Thyroid gland (tissue), 4 donors: Measurements from ENCODE around the gene RBPMS2.
"Not testable (repeated sequence)": the region's sequence is repeated elsewhere in the genome, so short reads cannot be mapped to it uniquely, and the experiment has no call there.

Experiments
- CTCF ChIP-seq, 6 experiments: fragments of 200-600 bp in 3 of 6; fragments of 450-650 bp in 3 of 6; sonication (generic) in 3 of 6; IDR thresholded peaks; one replicate each; pipeline ENCODE4 v1.5.1; 2016 to 2019; ENCODE audit warnings: antibody characterized with exemption in 6 of 6, mild to moderate bottlenecking in 2 of 6, inconsistent platforms in 1 of 6, moderate library complexity in 1 of 6
- POLR2A ChIP-seq, 2 donors: fragments of 450-650 bp; IDR thresholded peaks; one replicate each; pipeline ENCODE4 v1.6.1; 2017; ENCODE audit warnings: antibody characterized with exemption in 2 of 2, mild to moderate bottlenecking in 2 of 2, moderate library complexity in 1 of 2

GRCh38 chr15:64741708-64742107 lies 33.7 kb downstream of the RBPMS2 start:
- not testable (repeated sequence) for TF ChIP-seq CTCF, POLR2A (IDR thresholded peaks at IDR 0.05)
